Esophagus (tissue), 2 donors: ENCODE measurements around the gene ZBTB11. TPM values are rescaled to one million over a fixed set of nuclear protein-coding genes. Genes with fewer than 3 reads are reported as not detected.

Experiments
- H3K27ac ChIP-seq, 2 donors: one replicate each; pipeline ENCODE4 v1.5.1; 2013; ENCODE audit warnings: low read depth in 2 of 2, mild to moderate bottlenecking in 2 of 2, inconsistent platforms in 1 of 2, low read length in 1 of 2, moderate library complexity in 1 of 2
- H3K27me3 ChIP-seq, 2 donors: one replicate each; pipeline ENCODE4 v1.6.1; 2013; ENCODE audit warnings: low read length in 2 of 2, control low read depth in 1 of 2, mild to moderate bottlenecking in 1 of 2; ENCODE audit not compliant: insufficient read depth in 2 of 2, control insufficient read depth in 1 of 2
- H3K36me3 ChIP-seq, 2 donors: one replicate each; pipeline ENCODE4 v1.6.1; 2013; ENCODE audit warnings: low read length in 1 of 2; ENCODE audit not compliant: control insufficient read depth in 2 of 2, insufficient read depth in 2 of 2
- H3K4me1 ChIP-seq, 2 donors: one replicate each; pipeline ENCODE4 v1.6.1; 2013; ENCODE audit warnings: low read length in 1 of 2; ENCODE audit not compliant: control insufficient read depth in 2 of 2, insufficient read depth in 2 of 2
- H3K4me3 ChIP-seq, 2 donors: one replicate each; pipeline ENCODE4 v1.5.1; 2013; ENCODE audit warnings: low read length in 2 of 2, mild to moderate bottlenecking in 2 of 2, low read depth in 1 of 2, moderate library complexity in 1 of 2
- H3K9me3 ChIP-seq, 2 donors: one replicate each; pipeline ENCODE4 v1.6.1; 2013; ENCODE audit warnings: mild to moderate bottlenecking in 2 of 2, low read depth in 1 of 2, low read length in 1 of 2, moderate library complexity in 1 of 2; ENCODE audit not compliant: control insufficient read depth in 2 of 2, insufficient read depth in 1 of 2
- WGBS, 2 donors: extraction: QIAGEN DNeasy Blood & Tissue Kit; methylation state at CpG; one replicate each; pipeline ENCODE4 v1.1.7; 2013; 5-methylcytosine and 5-hydroxymethylcytosine counted together
- polyA plus RNA-seq, 2 donors: library from polyadenylated mRNA; stranded (reverse); fragments of 200-250 nt; gene quantifications; one replicate each; pipeline ENCODE4 v1.2.3, GENCODE V29; 2013
- donor health status: healthy with polysubstance abuse.
- donor health status: Bipolar disorder and iron deficiency.

ZBTB11 gene, protein sequence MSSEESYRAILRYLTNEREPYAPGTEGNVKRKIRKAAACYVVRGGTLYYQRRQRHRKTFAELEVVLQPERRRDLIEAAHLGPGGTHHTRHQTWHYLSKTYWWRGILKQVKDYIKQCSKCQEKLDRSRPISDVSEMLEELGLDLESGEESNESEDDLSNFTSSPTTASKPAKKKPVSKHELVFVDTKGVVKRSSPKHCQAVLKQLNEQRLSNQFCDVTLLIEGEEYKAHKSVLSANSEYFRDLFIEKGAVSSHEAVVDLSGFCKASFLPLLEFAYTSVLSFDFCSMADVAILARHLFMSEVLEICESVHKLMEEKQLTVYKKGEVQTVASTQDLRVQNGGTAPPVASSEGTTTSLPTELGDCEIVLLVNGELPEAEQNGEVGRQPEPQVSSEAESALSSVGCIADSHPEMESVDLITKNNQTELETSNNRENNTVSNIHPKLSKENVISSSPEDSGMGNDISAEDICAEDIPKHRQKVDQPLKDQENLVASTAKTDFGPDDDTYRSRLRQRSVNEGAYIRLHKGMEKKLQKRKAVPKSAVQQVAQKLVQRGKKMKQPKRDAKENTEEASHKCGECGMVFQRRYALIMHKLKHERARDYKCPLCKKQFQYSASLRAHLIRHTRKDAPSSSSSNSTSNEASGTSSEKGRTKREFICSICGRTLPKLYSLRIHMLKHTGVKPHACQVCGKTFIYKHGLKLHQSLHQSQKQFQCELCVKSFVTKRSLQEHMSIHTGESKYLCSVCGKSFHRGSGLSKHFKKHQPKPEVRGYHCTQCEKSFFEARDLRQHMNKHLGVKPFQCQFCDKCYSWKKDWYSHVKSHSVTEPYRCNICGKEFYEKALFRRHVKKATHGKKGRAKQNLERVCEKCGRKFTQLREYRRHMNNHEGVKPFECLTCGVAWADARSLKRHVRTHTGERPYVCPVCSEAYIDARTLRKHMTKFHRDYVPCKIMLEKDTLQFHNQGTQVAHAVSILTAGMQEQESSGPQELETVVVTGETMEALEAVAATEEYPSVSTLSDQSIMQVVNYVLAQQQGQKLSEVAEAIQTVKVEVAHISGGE
- polyA plus RNA-seq, result 1 to 10 TPM; 5.0 to 6.7 TPM

DNA sequence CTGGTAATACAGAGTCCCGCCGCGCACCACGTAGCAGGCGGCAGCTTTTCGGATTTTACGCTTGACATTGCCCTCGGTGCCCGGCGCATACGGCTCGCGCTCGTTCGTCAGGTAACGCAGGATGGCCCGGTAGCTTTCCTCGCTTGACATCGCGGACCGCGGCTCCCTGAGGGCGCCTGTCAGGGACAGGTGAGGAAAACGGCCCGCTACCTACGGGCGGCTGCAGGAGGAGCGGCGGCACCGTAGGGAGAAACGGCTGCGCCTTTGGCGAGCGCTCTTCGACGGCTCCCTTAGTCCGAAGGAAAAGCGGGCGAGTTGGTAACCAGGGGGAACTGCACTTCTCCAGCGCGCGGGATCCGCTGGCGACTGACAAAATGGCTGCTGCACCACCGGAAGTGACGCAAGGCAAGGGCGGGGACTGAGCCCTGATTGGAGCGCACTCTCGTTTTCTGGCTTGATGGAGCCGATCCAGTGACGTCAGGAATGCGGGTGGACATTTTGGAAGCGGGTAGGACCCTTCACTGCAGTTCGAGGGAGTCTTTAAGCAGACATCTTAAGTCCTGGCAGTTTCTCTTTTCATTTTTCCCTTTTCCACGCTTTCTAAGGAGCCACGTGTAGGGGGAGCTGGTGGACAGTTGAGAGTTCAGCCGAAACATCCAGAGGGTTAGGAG, at the start of gene ZBTB11:
ZBTB11 (minus strand) TSS at position 368 of the 671 bp plus-strand sequence; CDS start at position 150, 218 bp downstream.
- peaks cover 6 to 12% of the 10 kb centered on the region in 2 donors for H3K36me3 ChIP-seq
- no peaks in the 10 kb centered on the region for H3K9me3 ChIP-seq
- H3K4me1 ChIP-seq, result peaks cover 5 to 8% of the 10 kb centered on the region in 2 donors
- H3K4me3 ChIP-seq, result peak within 1 kb of the TSS; percentile 93 to 100
- WGBS, 2 donors, result 1% methylated on average over 57 of the region's 57 CpGs
- H3K27me3 ChIP-seq, result no peaks in the 10 kb centered on the region
- H3K27ac ChIP-seq, result peak within 1 kb of the TSS; percentile 100

DNA sequence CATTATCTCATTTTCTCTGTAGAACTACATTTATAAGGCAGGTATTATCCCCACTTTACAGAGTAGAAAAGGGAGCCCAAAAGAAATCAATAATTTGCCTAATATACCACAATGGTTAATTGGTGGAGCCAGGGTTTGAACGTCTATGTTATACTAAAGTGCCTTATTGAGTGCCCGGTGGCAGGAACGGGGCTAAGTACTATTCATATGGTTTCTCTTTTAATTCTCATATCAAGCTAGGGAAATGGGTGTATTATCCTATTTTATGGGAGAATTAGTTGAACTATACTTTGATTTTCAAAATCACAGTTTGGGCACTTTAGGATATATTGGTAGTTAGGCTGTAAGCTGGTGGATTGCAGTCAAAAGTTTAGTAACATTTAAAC, 49.0 kb upstream of the ZBTB11 start:
- Histone ChIP-seq H3K27ac (no peak overlapping the region), H3K4me1 (no peaks in the 10 kb centered on the region), H3K27me3 (no peaks in the 10 kb centered on the region), H3K4me3 (peak overlapping the region in 1 of 2 donors; percentile 86), H3K9me3 (no peaks in the 10 kb centered on the region), H3K36me3 (no peaks in the 10 kb centered on the region)
- WGBS, 2 donors, result 37% methylated on average over 3 of the region's 3 CpGs

DNA sequence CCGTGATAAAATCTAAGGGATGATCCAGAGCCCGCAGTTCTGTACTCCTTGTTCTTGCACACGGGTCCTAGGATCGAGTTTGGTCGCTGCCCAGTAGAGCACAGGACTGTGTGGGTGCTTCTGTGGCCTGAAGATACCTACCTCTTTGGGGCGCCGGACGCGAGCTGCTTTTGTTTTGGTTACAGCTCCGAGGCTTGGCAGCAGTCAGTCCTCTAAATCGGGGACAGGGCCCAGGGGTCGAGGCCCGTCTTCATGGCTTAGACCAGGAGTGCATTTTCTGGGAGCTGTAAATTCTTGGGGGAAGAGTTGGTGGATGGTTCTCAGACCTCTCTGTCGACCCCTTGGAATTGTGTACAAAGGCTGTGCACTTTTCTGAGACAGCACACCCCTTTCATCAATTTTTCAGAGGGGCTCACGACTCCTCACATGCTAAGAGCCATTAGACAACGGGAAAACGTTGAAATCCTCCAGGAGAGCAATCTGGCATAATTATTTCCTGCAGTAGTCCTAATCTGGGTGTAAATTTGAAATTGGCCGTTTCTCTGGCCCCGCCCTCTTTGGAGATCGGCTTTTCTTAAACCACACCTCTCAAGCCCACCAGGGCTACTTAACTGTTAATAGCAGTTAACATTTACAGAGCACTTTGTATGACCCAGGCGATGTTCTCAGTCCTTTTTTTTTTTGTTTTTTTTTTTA, 48.4 kb upstream of the ZBTB11 start:
- Histone ChIP-seq H3K36me3 (no peaks in the 10 kb centered on the region), H3K4me3 (peak overlapping the region; percentile 76 to 86), H3K9me3 (no peaks in the 10 kb centered on the region), H3K27ac (peak overlapping the region; percentile 36 to 78), H3K27me3 (no peaks in the 10 kb centered on the region), H3K4me1 (no peaks in the 10 kb centered on the region)
- 1% methylated on average over 21 of the region's 21 CpGs for WGBS, 2 donors

DNA sequence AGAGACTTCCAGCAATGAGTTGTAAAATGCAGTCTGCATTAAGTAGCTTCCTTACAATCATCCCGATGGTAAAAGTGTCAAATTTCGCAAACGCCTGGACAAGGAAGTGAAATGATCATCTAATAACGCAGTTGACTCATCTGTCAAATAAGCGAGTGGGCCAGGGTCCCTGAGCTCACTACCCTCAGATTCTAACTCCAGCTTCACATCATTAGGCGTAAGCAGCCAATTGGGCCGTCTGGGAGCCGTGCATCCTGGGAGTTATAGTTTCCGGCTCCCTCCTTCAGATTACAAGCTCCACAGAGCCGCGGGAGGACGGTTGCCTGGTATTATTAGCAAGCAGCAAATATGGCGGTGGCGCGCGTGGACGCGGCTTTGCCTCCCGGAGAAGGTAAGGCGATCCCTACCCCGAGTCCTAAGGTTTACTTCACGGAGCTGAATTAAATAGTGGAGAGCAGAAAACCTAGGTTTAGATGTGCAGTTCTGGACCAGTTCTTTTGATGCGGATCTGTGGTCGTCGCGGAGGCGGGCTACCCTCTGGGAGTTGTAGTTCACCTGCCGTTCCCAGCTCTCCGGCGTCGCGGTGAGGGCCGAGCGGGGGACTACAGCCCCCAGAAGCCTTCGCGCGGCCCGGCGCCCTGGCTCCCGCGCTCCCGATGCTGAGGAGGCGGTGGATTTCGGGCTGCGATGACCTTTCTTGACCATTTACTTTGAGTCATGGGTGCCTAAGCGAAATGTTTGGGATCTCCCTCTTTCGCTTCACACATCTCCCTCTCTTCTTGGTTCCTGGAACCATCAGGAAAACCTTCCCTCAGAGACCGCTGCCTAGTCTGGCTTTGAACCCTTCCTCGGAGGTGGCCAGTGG, 47.6 kb upstream of the ZBTB11 start, which contains the start of gene CEP97:
CEP97 (plus strand) TSS at position 286 of the 865 bp plus-strand sequence; CDS start at position 349, 63 bp downstream.
- 0% methylated on average over 49 of the region's 49 CpGs for WGBS, 2 donors
- H3K36me3 ChIP-seq, result no peaks in the 10 kb centered on the region
- no peaks in the 10 kb centered on the region for H3K9me3 ChIP-seq
- H3K4me3 ChIP-seq, result peak within 1 kb of the TSS; percentile 76 to 86
- H3K4me1 ChIP-seq, result no peaks in the 10 kb centered on the region
- peak within 1 kb of the TSS; percentile 75 to 78 for H3K27ac ChIP-seq
- H3K27me3 ChIP-seq, result no peaks in the 10 kb centered on the region

DNA sequence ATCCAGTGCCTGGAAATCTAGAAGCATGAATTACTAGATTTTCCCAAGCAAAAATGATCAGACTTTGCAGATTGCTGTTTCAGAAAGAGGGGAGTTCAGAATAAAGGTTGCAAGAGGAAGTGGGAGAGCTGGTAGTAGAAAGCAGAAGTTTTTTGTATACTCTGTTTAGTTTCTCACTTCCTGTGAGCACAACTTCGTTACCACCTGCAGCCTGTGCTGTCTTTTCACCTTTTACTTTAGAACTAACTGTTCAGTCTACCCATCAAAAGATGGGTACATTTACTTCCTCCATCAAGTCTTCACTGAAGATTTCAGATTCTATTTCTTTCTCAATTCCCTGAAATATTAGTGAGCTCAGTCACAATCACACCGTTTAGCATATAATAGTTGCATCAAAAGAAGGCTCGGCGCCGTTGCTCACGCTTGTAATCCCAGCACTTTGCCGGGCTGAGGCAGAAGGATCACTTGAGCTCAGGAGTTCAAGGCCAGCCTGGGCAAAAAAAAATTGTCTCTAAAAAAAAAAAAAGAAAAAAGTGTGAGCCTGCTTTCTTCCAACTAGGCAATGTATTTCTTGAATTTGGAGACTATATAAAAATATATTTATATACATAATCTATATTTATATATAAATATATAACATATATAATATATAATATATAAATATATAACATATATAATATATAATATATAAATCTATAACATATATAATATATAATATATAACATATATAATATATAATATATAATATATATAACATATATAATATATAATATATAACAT, 45.7 kb upstream of the ZBTB11 start:
- no peaks in the 10 kb centered on the region for H3K27me3 ChIP-seq
- WGBS, 2 donors, result 73 to 77% methylated on average over 7 of the region's 7 CpGs
- no peak overlapping the region for H3K27ac ChIP-seq
- no peak overlapping the region for H3K4me3 ChIP-seq
- no peaks in the 10 kb centered on the region for H3K36me3 ChIP-seq
- H3K9me3 ChIP-seq, result no peaks in the 10 kb centered on the region
- H3K4me1 ChIP-seq, result no peaks in the 10 kb centered on the region

DNA sequence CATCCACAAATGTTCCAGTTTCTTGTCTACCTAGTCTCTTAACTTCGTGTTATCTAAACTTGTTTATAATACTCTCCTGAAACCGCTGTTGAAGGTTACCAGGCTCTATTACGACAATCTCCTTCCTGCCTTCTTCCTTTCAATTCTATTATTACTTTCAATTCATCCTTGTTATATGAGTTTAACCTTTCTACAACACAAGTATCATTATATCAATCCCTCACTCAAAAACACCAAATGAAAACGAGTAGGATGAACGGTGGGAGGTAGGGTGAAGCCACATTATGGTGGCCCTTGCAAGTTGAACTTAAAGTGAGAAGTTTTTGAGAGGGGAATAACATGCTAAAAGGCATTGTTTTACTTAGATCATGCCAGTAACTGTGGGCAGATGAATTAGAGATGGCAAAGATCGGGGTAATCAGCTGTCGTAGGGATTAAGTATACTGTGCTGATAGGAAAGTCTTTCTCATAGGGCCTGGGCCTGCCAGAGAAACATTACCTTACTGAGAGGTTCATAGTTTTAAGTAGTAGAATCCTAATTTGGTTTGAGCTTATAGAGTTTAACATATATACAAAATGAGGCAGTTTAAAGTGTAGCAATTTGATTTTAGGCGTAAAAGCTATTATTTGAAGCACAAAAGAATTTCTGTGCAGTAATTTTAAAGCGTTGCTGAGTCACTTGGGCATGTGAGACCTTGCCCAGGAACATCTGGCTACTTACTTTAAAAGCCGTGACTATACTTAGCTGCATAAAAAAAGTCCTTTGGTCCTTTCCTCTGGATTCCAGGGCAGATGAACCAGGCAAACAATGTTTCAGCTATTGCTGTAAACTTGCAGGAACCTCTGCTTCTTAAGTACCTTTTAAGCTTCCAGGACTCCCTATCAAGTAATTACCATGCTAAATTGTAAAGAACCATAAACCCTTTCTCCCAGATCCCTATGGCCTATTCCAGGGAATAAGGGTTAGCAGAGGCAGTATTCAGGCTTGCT, 44.2 kb upstream of the ZBTB11 start:
- Histone ChIP-seq H3K4me1 (no peaks in the 10 kb centered on the region), H3K9me3 (no peaks in the 10 kb centered on the region), H3K27me3 (no peaks in the 10 kb centered on the region), H3K27ac (peak overlapping the region in 1 of 2 donors; percentile 48), H3K36me3 (no peaks in the 10 kb centered on the region), H3K4me3 (no peak overlapping the region)
- WGBS, 2 donors, result 55 to 58% methylated on average over 10 of the region's 10 CpGs

DNA sequence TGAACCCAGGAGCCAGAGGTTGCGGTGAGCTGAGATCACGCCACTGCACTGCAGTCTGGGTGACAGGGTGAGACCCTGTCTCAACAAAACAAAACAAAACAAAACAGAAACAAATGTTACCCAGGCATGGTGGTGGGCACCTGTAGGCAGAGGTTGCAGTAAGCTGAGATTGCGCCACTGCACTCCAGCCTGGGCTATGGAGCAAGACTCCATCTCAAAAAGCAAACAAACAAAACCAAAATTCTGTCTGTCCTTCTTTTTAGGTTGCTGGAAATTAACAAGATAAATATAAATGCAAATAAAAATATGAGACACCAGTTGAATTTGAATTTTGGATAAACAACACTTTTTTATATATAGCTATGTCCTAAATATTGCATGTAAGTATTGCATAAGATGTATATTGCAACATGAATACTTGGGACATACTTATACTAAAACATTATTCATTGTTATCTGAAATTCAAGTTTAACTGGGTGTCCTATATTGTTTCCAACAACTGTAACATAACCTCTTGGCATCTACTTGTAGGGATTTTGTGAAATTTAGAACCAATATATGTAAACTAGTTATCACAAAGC, 42.8 kb upstream of the ZBTB11 start:
- Histone ChIP-seq H3K27ac (no peak overlapping the region), H3K4me1 (no peaks in the 10 kb centered on the region), H3K9me3 (no peaks in the 10 kb centered on the region), H3K4me3 (no peak overlapping the region), H3K36me3 (no peaks in the 10 kb centered on the region), H3K27me3 (no peaks in the 10 kb centered on the region)
- WGBS, 2 donors, result 95 to 96% methylated on average over 3 of the region's 3 CpGs
